Nephron (organoid): ENCODE data around the gene CCDC185.

Source experiments
- H3K27ac Mint-ChIP-seq, 3 experiments: 2 replicates each; pipeline ENCODE4 v1.8.0; 2020; ENCODE audit warnings: mixed read lengths in 3 of 3, mild to moderate bottlenecking in 2 of 3, moderate library complexity in 1 of 3
- H3K27me3 Mint-ChIP-seq: 2 replicates; pipeline ENCODE4 v1.8.0; 2021; ENCODE audit warnings: low read depth, mild to moderate bottlenecking, moderate library complexity, mixed read lengths
- H3K36me3 Mint-ChIP-seq: 2 replicates; pipeline ENCODE4 v1.8.0; 2020; ENCODE audit warnings: low read depth, mixed read lengths
- H3K4me1 Mint-ChIP-seq: 2 replicates; pipeline ENCODE4 v1.8.0; 2020; ENCODE audit warnings: mixed read lengths
- H3K4me3 Mint-ChIP-seq, 3 experiments: 2 replicates each; pipeline ENCODE4 v1.8.0; 2020; ENCODE audit warnings: mild to moderate bottlenecking in 3 of 3, mixed read lengths in 3 of 3, moderate library complexity in 2 of 3
- H3K9me3 Mint-ChIP-seq: 2 replicates; pipeline ENCODE4 v1.8.0; 2020; ENCODE audit warnings: mixed read lengths
- CTCF ChIP-seq, 3 experiments: fragments of 200-600 bp; sonication (generic); IDR thresholded peaks; one replicate each; pipeline ENCODE4 v1.5.0; 2021; ENCODE audit warnings: antibody characterized with exemption in 3 of 3; ENCODE audit not compliant: unreplicated experiment in 3 of 3

Gene CCDC185

GRCh38 chr1:223393275-223394214 lies at the start of gene CCDC185:
Gene CCDC185 (plus strand): TSS chr1:223393415. CDS start chr1:223393476, 61 bp downstream.
- no peak for TF ChIP-seq CTCF (IDR thresholded peaks at IDR 0.05; ENCODE audit: unreplicated experiment in 3 of 3)
- H3K27ac Mint-ChIP-seq: no peak within 1 kb of the TSS
- no peaks in the 10 kb centered on the region for H3K4me1 Mint-ChIP-seq
- peaks cover 6% of the 10 kb centered on the region for H3K9me3 Mint-ChIP-seq
- H3K4me3 Mint-ChIP-seq: no peak within 1 kb of the TSS
- H3K27me3 Mint-ChIP-seq: peaks cover 16% of the 10 kb centered on the region
- no peaks in the 10 kb centered on the region for H3K36me3 Mint-ChIP-seq

GRCh38 chr1:223343692-223344091 lies 49.5 kb upstream of the CCDC185 start:
- H3K27ac Mint-ChIP-seq: no peak overlapping the region
- no peak overlapping the region for H3K4me3 Mint-ChIP-seq
- peaks cover 35% of the 10 kb centered on the region for H3K4me1 Mint-ChIP-seq
- no peaks in the 10 kb centered on the region for H3K36me3 Mint-ChIP-seq
- TF ChIP-seq CTCF (IDR thresholded peaks at IDR 0.05; ENCODE audit: unreplicated experiment in 3 of 3): no peak
- peaks cover 16% of the 10 kb centered on the region for H3K27me3 Mint-ChIP-seq
- H3K9me3 Mint-ChIP-seq: no peaks in the 10 kb centered on the region

- no peak for TF ChIP-seq CTCF (IDR thresholded peaks at IDR 0.05; ENCODE audit: unreplicated experiment in 3 of 3)
- Mint-ChIP-seq H3K36me3 (no peaks in the 10 kb centered on the region), H3K27me3 (peaks cover 16% of the 10 kb centered on the region), H3K4me1 (peaks cover 27% of the 10 kb centered on the region), H3K9me3 (no peaks in the 10 kb centered on the region), H3K27ac (no peak overlapping the region), H3K4me3 (no peak overlapping the region)
These were observed 48.7 kb upstream of the CCDC185 start for GRCh38 chr1:223344491-223344890.

GRCh38 chr1:223345720-223346119 lies 47.5 kb upstream of the CCDC185 start:
- no peak for TF ChIP-seq CTCF (IDR thresholded peaks at IDR 0.05; ENCODE audit: unreplicated experiment in 3 of 3)
- H3K36me3 Mint-ChIP-seq: no peaks in the 10 kb centered on the region
- H3K4me1 Mint-ChIP-seq: peaks cover 15% of the 10 kb centered on the region
- H3K4me3 Mint-ChIP-seq: no peak overlapping the region
- no peak overlapping the region for H3K27ac Mint-ChIP-seq
- H3K27me3 Mint-ChIP-seq: peaks cover 15% of the 10 kb centered on the region
- H3K9me3 Mint-ChIP-seq: no peaks in the 10 kb centered on the region

- no peaks in the 10 kb centered on the region for H3K36me3 Mint-ChIP-seq
- H3K9me3 Mint-ChIP-seq: no peaks in the 10 kb centered on the region
- no peak overlapping the region for H3K27ac Mint-ChIP-seq
- H3K27me3 Mint-ChIP-seq: peaks cover 17% of the 10 kb centered on the region
- peaks cover 9% of the 10 kb centered on the region for H3K4me1 Mint-ChIP-seq
- TF ChIP-seq CTCF (IDR thresholded peaks at IDR 0.05; ENCODE audit: unreplicated experiment in 3 of 3): no peak
- no peak overlapping the region for H3K4me3 Mint-ChIP-seq
These were observed 46.9 kb upstream of the CCDC185 start for GRCh38 chr1:223346311-223346710.

- Mint-ChIP-seq H3K4me1 (peaks cover 4% of the 10 kb centered on the region), H3K27ac (no peak overlapping the region), H3K4me3 (no peak overlapping the region), H3K36me3 (no peaks in the 10 kb centered on the region), H3K9me3 (no peaks in the 10 kb centered on the region), H3K27me3 (peaks cover 27% of the 10 kb centered on the region)
- TF ChIP-seq CTCF (IDR thresholded peaks at IDR 0.05; ENCODE audit: unreplicated experiment in 3 of 3): no peak
These were observed 45.6 kb upstream of the CCDC185 start for GRCh38 chr1:223347583-223347982.
